GM10847 (cell line): ENCODE results near the gene KRTAP1-1.
"Not testable (repeated sequence)": the region's sequence is repeated elsewhere in the genome, so short reads cannot be mapped to it uniquely, and the experiment has no call there.

ENCODE experiments used
- POLR2A ChIP-seq: IDR thresholded peaks from 2 replicates; pipeline ENCODE4 v1.6.1; 2011; ENCODE audit not compliant: insufficient read length; ENCODE audit errors: extremely low read depth

The KRTAP1-1 gene

GRCh38 chr17:41018541-41018940 lies 22.7 kb downstream of the KRTAP1-1 start:
- TF ChIP-seq POLR2A, result no peak

DNA sequence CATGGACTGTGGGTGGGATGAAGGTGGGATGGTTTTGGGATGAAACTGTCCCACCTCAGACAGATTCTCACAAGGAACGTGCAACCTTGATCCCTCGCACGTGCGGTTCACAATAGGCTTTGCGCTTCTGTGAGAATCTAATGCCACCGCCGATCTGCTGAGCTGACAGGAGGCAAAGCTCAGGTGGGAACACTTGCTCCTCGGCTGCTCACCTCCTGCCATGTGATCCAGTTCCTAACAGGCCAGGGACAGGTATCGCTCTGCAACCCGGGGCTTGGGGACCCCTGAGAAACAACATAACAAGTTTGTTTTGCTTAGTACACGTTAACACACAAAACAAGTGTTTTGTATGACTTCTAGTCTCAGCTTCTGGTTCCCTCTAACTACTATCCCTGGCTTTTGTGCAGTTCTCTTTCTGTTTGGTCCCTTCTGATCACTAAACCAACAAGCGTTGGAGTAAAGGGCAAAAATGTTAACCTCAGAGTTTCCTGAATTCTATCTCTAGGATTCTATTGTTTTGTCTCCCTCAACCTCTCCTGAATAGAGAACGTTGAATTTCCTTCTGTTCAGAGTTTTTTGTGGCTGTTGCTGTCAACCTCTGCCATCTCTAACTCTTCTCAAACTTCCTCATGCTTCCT lies 24.6 kb downstream of the KRTAP1-1 start:
- no peak for TF ChIP-seq POLR2A

DNA sequence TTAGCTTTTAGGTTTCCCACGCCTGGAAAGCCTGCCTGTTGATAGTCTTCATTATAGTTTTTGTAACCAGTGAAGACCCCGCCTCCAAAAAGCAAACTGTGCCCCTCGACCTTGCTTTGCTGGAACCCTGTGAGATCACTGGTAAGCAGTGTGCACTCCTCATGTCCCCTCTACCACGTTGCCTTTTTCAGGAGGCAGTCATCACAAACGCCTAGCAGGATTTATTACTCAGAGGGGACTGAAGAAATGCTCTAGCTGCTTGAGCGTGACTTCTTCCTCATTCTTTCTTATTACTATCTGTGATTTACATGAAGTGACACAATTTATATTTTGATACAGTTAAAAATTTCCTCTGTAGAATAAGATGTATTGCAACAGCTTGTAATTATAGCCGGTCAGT lies 25.8 kb downstream of the KRTAP1-1 start:
- TF ChIP-seq POLR2A, result no peak

- TF ChIP-seq POLR2A, result no peak
Measured at GRCh38 chr17:41013606-41014005, 27.6 kb downstream of the KRTAP1-1 start.

- no peak for TF ChIP-seq POLR2A
Measured at GRCh38 chr17:41013181-41013580, 28.1 kb downstream of the KRTAP1-1 start.

- no peak for TF ChIP-seq POLR2A
Measured at GRCh38 chr17:41012326-41013120, 28.7 kb downstream of the KRTAP1-1 start.

DNA sequence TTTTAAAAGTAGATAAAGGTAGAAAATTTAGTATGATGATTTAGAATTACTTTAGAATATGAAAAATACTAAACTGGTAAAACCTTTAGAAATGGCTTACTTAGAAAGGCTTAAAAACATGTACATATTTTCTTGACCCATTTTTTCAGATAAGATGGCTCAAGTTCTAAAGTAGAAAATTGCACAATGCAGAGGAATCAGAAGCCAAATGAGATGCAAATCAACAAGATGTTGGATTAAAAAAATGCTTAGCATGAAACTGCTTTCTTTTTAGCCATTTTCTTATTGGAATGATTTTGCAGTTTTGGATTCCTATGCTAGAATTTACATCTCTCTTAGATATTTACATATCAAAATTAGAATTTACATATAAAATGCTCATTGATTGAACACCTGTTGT lies 30.8 kb downstream of the KRTAP1-1 start:
- no peak for TF ChIP-seq POLR2A

- TF ChIP-seq POLR2A, result no peak
Measured at GRCh38 chr17:41009936-41010335, 31.3 kb downstream of the KRTAP1-1 start.

DNA sequence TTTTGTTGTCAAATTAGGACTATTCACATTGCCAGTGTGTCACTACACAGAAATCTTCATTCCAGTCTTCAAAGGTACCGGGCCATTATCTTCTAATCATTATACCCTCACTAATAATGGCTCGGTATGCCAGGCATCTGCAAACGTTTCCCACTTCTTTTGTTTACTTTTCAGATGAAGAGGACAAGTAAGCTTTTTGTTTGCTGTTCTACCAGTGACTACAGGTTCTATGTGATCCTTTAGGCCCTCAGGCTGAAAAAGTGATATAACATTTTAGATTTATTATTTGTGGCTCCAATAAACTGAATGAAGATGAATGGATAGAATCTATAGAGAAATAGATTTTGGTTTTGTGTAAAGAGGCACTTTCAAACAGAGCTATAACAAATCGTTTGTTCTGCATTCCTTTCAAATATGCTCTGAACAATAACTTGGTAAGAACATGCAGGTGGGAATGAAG lies 31.9 kb downstream of the KRTAP1-1 start:
- TF ChIP-seq POLR2A, result no peak

DNA sequence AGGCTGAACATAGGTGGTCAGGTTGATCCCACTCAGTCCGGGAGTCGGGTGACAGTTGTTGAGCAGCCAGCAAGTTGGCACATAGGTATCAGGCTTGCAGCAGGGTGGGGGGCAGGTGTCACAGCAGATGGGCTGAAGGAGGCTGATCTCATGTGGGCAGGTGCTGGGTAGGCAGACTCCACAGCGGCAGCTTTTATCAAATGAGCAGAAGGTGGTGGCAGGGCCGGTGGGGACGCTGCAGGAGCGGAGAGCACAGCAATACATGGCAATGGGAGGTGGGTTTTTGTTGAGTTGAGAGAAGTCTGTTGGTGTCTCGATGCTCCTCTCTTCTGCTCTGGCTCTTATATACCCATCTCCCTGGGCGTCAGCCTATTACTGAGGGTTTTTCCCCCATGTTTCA lies 32.4 kb downstream of the KRTAP1-1 start, which contains the start of gene KRTAP3-1:
TSS of gene KRTAP3-1 (minus strand) at position 318 of the 400 bp plus-strand sequence. CDS start at position 264, 54 bp downstream.
- TF ChIP-seq POLR2A, result no peak

DNA sequence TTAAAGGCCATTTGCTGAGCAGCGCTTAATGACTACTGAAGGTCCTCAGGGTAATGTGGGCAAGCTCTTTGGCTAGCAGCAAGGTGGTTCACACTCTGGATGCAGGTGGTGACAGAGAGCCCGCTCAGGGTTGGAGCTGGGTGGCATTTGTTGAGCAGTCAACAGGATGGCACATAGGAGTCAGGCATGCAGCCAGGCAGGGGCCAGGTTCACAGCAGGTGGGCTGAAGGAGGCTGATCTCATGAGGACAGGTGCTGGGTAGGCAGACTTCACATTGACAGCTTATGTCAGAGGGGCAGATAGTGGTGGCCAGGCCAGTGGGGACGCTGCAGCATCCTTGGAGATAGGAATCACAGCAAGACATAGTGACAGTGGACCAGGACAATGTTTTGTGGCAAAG lies 36.9 kb downstream of the KRTAP1-1 start:
- TF ChIP-seq POLR2A, result no peak

DNA sequence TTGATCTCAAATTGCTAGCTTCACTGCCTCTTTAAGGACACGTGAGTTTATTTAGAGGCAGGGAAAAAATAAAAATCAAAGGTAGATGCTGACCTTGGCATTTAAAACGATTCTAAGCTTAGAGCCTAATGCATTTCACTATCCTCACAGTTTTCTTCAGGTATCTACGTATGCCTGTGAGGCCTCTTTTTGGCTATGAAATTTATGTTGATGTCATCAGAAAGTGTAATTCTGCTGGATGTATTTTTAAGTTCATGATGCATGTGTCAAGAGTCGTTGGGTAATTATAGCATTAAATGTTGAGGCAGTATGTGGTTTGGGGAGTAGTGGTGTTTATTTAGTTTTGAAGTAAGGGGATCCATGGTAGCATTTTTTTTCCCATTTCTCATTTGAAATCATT lies 37.3 kb downstream of the KRTAP1-1 start:
- no peak for TF ChIP-seq POLR2A

- TF ChIP-seq POLR2A, result no peak
Measured at GRCh38 chr17:41002814-41003213, 38.4 kb downstream of the KRTAP1-1 start.

- no peak for TF ChIP-seq POLR2A
Measured at GRCh38 chr17:41001795-41002194, 39.5 kb downstream of the KRTAP1-1 start.

- not testable (repeated sequence) for TF ChIP-seq POLR2A
Measured at GRCh38 chr17:40999563-40999962, 41.7 kb downstream of the KRTAP1-1 start, which contains the start of gene KRTAP3-2. Gene KRTAP3-2, minus strand, starts transcription at chr17:40999906. Its CDS starts 53 bp downstream, at chr17:40999853.

GRCh38 chr17:40997361-40997760 lies 43.9 kb downstream of the KRTAP1-1 start:
- TF ChIP-seq POLR2A, result no peak
